WTC11 (cell line): ENCODE measurements around the gene TERT. TPM values are rescaled to one million over a fixed set of nuclear protein-coding genes. Genes with fewer than 3 reads are reported as not detected.

Experiments used
- ATAC-seq: fragments of 200-7000 bp; cut with Tn5 transposase; 2 replicates; pipeline ENCODE4 v1.10.0; 2021; ENCODE audit warnings: mild to moderate bottlenecking, moderate library complexity
- CTCF ChIA-PET: fragments of 300-600 bp; sonication (Branson Sonifier 250); formaldehyde crosslinking; loops from one replicate; lab custom pipeline; 2021; ENCODE audit warnings: antibody characterized with exemption; lab: Charles Lee
- POLR2A ChIA-PET: fragments of 350-600 bp; sonication (Branson Sonifier 250); formaldehyde crosslinking; loops from one replicate; lab custom pipeline; 2021; ENCODE audit warnings: antibody characterized with exemption; lab: Charles Lee
- DNase-seq: peaks from one replicate; pipeline ENCODE4 v3.0.0; 2021; ENCODE audit warnings: low spot score
- H3K27ac Mint-ChIP-seq: 2 replicates; pipeline ENCODE4 v1.8.0; 2021; ENCODE audit warnings: mixed read lengths
- H3K27me3 Mint-ChIP-seq: 2 replicates; pipeline ENCODE4 v1.8.0; 2021; ENCODE audit warnings: low read depth, mild to moderate bottlenecking, moderate library complexity, mixed read lengths
- H3K36me3 Mint-ChIP-seq: 2 replicates; pipeline ENCODE4 v1.8.0; 2021; ENCODE audit warnings: mixed read lengths
- H3K4me1 Mint-ChIP-seq: 2 replicates; pipeline ENCODE4 v1.8.0; 2022; ENCODE audit warnings: mixed read lengths
- H3K4me3 Mint-ChIP-seq: 2 replicates; pipeline ENCODE4 v1.8.0; 2021; ENCODE audit warnings: mild to moderate bottlenecking, moderate library complexity, mixed read lengths
- H3K9me3 Mint-ChIP-seq: 2 replicates; pipeline ENCODE4 v1.8.0; 2021; ENCODE audit warnings: mixed read lengths
- ATF1 ChIP-seq: sonication (generic); formaldehyde crosslinking; IDR thresholded peaks from 2 replicates; pipeline ENCODE4 v1.8.1; 2023; ENCODE audit warnings: mild to moderate bottlenecking, moderate library complexity, missing genetic modification reagents
- ESRRA ChIP-seq: sonication (generic); formaldehyde crosslinking; IDR thresholded peaks from 2 replicates; pipeline ENCODE4 v1.8.1; 2022; ENCODE audit warnings: mild to moderate bottlenecking, missing genetic modification reagents, borderline replicate concordance
- FOXP1 ChIP-seq: sonication (generic); formaldehyde crosslinking; IDR thresholded peaks from 2 replicates; pipeline ENCODE4 v1.8.0; 2022; ENCODE audit warnings: missing genetic modification reagents, mild to moderate bottlenecking, moderate library complexity, borderline replicate concordance
- HMGA2 ChIP-seq: fragments of 250-450 bp; sonication (Bioruptor Pico); IDR thresholded peaks from 2 replicates; pipeline ENCODE4 v1.4.0; 2021; ENCODE audit warnings: mild to moderate bottlenecking, moderate library complexity
- JUN ChIP-seq: sonication (generic); formaldehyde crosslinking; IDR thresholded peaks from 2 replicates; pipeline ENCODE4 v1.8.0; 2023; ENCODE audit warnings: mild to moderate bottlenecking, missing genetic modification reagents
- MYBL2 ChIP-seq: sonication (generic); formaldehyde crosslinking; IDR thresholded peaks from 2 replicates; pipeline ENCODE4 v1.8.1; 2023; ENCODE audit warnings: mild to moderate bottlenecking, moderate library complexity, missing genetic modification reagents
- NR2C2 ChIP-seq: sonication (generic); formaldehyde crosslinking; IDR thresholded peaks from 2 replicates; pipeline ENCODE4 v1.8.0; 2022; ENCODE audit warnings: mild to moderate bottlenecking, missing genetic modification reagents
- SP1 ChIP-seq: sonication (generic); formaldehyde crosslinking; conservative IDR thresholded peaks from 2 replicates; pipeline ENCODE4 v1.8.1; 2022; ENCODE audit warnings: missing genetic modification reagents
- TEAD1 ChIP-seq: sonication (generic); formaldehyde crosslinking; IDR thresholded peaks from 2 replicates; pipeline ENCODE4 v1.8.0; 2022; ENCODE audit warnings: mild to moderate bottlenecking, missing genetic modification reagents
- ZBTB21 ChIP-seq: sonication (generic); formaldehyde crosslinking; IDR thresholded peaks from 2 replicates; pipeline ENCODE4 v1.8.1; 2023; ENCODE audit warnings: mild to moderate bottlenecking, missing genetic modification reagents, borderline replicate concordance
- ZNF138 ChIP-seq: sonication (generic); formaldehyde crosslinking; conservative IDR thresholded peaks from 2 replicates; pipeline ENCODE4 v1.8.1; 2022; ENCODE audit warnings: mild to moderate bottlenecking, moderate library complexity, missing genetic modification reagents
- ZNF232 ChIP-seq: sonication (generic); formaldehyde crosslinking; IDR thresholded peaks from 2 replicates; pipeline ENCODE4 v1.8.0; 2022; ENCODE audit warnings: mild to moderate bottlenecking, missing genetic modification reagents
- ZNF263 ChIP-seq: sonication (generic); formaldehyde crosslinking; IDR thresholded peaks from 2 replicates; pipeline ENCODE4 v1.8.1; 2022; ENCODE audit warnings: low read depth, mild to moderate bottlenecking, moderate library complexity, missing genetic modification reagents
- ZNF317 ChIP-seq: sonication (generic); formaldehyde crosslinking; IDR thresholded peaks from 2 replicates; pipeline ENCODE4 v1.8.1; 2023; ENCODE audit warnings: low read depth, mild to moderate bottlenecking, moderate library complexity, missing genetic modification reagents, borderline replicate concordance
- ZNF416 ChIP-seq: fragments of 250-450 bp; sonication (Bioruptor Pico); IDR thresholded peaks from 2 replicates; pipeline ENCODE4 v1.9.0; 2021; ENCODE audit warnings: mild to moderate bottlenecking, inconsistent platforms
- ZNF423 ChIP-seq: fragments of 250-450 bp; sonication (Bioruptor Pico); IDR thresholded peaks from 2 replicates; pipeline ENCODE4 v2.1.2; 2022; ENCODE audit warnings: mild to moderate bottlenecking, moderate library complexity
- ZNF671 ChIP-seq: fragments of 250-450 bp; sonication (Bioruptor Pico); IDR thresholded peaks from 2 replicates; pipeline ENCODE4 v1.8.0; 2021; ENCODE audit warnings: mild to moderate bottlenecking
- total RNA-seq: library from RNA; stranded (reverse); gene quantifications from 3 replicates; pipeline ENCODE4 v1.2.3, GENCODE V29; 2021
- TF ChIP-seq, protein P1 (sequence below): sonication (generic); formaldehyde crosslinking; conservative IDR thresholded peaks from 2 replicates; pipeline ENCODE4 v1.8.1; 2023; ENCODE audit warnings: mild to moderate bottlenecking, low read depth, missing genetic modification reagents, moderate library complexity
- TF ChIP-seq, protein P2 (sequence below): sonication (generic); formaldehyde crosslinking; IDR thresholded peaks from 2 replicates; pipeline ENCODE4 v1.8.0; 2022; ENCODE audit warnings: mild to moderate bottlenecking, missing genetic modification reagents
- TF ChIP-seq, protein P3 (sequence below): fragments of 250-450 bp; sonication (Bioruptor Pico); IDR thresholded peaks from 2 replicates; pipeline ENCODE4 v1.9.0; 2021; ENCODE audit warnings: moderate library complexity, mild to moderate bottlenecking, inconsistent platforms, borderline replicate concordance
- TF ChIP-seq, protein P4 (sequence below): sonication (generic); formaldehyde crosslinking; IDR thresholded peaks from 2 replicates; pipeline ENCODE4 v1.8.0; 2022; ENCODE audit warnings: mild to moderate bottlenecking, missing genetic modification reagents
- TF ChIP-seq, protein P5 (sequence below): sonication (generic); formaldehyde crosslinking; IDR thresholded peaks from 2 replicates; pipeline ENCODE4 v1.8.1; 2022; ENCODE audit warnings: low read depth, missing genetic modification reagents, borderline replicate concordance
- TF ChIP-seq, protein P6 (sequence below): sonication (generic); formaldehyde crosslinking; IDR thresholded peaks from 2 replicates; pipeline ENCODE4 v1.8.0; 2023; ENCODE audit warnings: mild to moderate bottlenecking, missing genetic modification reagents

TERT gene
- total RNA-seq, 1 experiment from 2014 or later: 42.9 TPM

DNA sequence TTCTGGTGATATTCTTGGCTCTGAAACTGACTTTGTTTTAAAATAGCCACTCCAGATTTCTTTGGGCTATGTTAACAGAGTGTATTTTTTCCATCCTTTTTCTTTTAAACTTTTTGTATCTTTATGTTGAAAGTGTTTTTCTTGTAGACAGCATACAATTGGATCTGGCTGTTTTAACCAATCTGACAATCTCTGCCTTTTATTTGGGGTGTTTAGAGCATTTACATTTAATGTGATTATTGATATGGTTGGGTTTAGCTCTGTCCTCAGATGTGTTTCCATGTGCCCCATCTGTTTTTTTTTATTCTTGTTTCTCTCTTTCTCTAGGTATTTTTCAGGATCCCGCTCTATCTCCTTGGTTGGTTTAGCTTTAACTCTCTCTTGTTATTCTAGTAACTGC is 59.0 kb downstream of the TERT start (continued):
- TF ChIP-seq, protein P1, sequence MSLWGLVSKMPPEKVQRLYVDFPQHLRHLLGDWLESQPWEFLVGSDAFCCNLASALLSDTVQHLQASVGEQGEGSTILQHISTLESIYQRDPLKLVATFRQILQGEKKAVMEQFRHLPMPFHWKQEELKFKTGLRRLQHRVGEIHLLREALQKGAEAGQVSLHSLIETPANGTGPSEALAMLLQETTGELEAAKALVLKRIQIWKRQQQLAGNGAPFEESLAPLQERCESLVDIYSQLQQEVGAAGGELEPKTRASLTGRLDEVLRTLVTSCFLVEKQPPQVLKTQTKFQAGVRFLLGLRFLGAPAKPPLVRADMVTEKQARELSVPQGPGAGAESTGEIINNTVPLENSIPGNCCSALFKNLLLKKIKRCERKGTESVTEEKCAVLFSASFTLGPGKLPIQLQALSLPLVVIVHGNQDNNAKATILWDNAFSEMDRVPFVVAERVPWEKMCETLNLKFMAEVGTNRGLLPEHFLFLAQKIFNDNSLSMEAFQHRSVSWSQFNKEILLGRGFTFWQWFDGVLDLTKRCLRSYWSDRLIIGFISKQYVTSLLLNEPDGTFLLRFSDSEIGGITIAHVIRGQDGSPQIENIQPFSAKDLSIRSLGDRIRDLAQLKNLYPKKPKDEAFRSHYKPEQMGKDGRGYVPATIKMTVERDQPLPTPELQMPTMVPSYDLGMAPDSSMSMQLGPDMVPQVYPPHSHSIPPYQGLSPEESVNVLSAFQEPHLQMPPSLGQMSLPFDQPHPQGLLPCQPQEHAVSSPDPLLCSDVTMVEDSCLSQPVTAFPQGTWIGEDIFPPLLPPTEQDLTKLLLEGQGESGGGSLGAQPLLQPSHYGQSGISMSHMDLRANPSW (CRISPR knock-in tag): no peak
- TF ChIP-seq, protein P2, sequence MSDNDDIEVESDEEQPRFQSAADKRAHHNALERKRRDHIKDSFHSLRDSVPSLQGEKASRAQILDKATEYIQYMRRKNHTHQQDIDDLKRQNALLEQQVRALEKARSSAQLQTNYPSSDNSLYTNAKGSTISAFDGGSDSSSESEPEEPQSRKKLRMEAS (CRISPR knock-in tag): no peak
- TF ChIP-seq ZNF232 (CRISPR knock-in tag) (no peak), HMGA2 (CRISPR knock-in tag) (no peak), ESRRA (no peak), ATF1 (CRISPR knock-in tag) (no peak)

DNA sequence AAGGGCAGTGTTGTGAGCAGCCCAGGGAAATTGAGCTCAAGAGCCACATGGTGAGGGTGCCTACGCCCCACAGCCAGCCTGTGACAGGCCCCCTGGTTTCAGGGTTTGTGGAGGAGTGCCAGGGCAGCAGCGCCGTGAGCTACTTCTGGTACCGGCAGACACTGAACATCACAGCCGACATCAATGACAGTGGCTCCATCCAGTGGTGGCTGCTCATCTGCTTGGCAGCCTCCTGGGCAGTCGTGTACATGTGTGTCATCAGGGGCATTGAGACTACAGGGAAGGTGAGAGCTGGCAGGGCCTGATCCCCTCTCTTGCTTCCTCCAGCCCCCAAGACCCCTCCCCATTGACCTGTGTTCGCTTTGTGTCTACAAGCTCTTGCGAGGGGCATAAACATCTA is 59.5 kb downstream of the TERT start:
- ChIA-PET CTCF (interaction anchor here (0.6 to 3.2 kb wide), 7 partner anchors 10 to 68 kb away, joined by 3 to 12 read pairs (median 4); no protein-coding TSS in a partner anchor), POLR2A (no interaction called here)
- no peaks in the 10 kb centered on the region for H3K4me1 Mint-ChIP-seq
- peaks cover 11% of the 10 kb centered on the region for H3K36me3 Mint-ChIP-seq
- DNase-seq: no peak
- peaks cover 17% of the 10 kb centered on the region for H3K9me3 Mint-ChIP-seq
- no peak; the same call in 1 of the 2 replicates for ATAC-seq
- TF ChIP-seq ZNF423 (CRISPR knock-in tag) (no peak), ZNF416 (CRISPR knock-in tag) (no peak)
- no peak overlapping the region for H3K27ac Mint-ChIP-seq
- no peaks in the 10 kb centered on the region for H3K27me3 Mint-ChIP-seq
- no peak overlapping the region for H3K4me3 Mint-ChIP-seq

DNA sequence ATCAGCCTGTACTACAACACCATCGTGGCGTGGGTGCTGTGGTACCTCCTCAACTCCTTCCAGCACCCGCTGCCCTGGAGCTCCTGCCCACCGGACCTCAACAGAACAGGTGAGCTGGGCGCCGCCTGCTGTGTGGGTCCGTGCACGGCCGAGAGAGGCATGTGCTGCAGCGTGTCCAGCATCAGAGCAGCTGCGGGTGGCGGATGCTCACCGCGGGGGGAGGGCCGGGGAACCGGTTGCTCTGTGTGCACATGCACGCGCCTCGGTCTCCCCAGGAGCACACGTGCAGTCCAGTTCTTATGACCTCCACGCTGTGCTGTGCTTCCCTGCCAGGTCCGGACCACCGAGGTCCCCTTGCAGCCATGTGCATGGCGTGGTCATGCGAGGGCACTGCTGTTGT is 62.1 kb downstream of the TERT start:
- H3K36me3 Mint-ChIP-seq: peaks cover 11% of the 10 kb centered on the region
- no peak for TF ChIP-seq ZNF671 (CRISPR knock-in tag)
- TF ChIP-seq SP1 (CRISPR knock-in tag): no peak
- no peak for TF ChIP-seq ZNF263
- TF ChIP-seq, protein P3, sequence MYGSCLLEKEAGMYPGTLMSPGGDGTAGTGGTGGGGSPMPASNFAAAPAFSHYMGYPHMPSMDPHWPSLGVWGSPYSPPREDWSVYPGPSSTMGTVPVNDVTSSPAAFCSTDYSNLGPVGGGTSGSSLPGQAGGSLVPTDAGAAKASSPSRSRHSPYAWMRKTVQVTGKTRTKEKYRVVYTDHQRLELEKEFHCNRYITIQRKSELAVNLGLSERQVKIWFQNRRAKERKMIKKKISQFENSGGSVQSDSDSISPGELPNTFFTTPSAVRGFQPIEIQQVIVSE: no peak
- no peak for TF ChIP-seq ZNF423 (CRISPR knock-in tag)
- no peak for TF ChIP-seq HMGA2 (CRISPR knock-in tag)
- ATAC-seq (no peak), DNase-seq (no peak)
- no peak overlapping the region for H3K4me3 Mint-ChIP-seq
- ChIA-PET CTCF (interaction anchor here (3.2 kb wide), 1 partner anchor 28 kb away, joined by 12 read pairs; no protein-coding TSS in a partner anchor), POLR2A (no interaction called here)
- no peaks in the 10 kb centered on the region for H3K27me3 Mint-ChIP-seq
- no peak overlapping the region for H3K27ac Mint-ChIP-seq
- peaks cover 17% of the 10 kb centered on the region for H3K9me3 Mint-ChIP-seq
- no peaks in the 10 kb centered on the region for H3K4me1 Mint-ChIP-seq

DNA sequence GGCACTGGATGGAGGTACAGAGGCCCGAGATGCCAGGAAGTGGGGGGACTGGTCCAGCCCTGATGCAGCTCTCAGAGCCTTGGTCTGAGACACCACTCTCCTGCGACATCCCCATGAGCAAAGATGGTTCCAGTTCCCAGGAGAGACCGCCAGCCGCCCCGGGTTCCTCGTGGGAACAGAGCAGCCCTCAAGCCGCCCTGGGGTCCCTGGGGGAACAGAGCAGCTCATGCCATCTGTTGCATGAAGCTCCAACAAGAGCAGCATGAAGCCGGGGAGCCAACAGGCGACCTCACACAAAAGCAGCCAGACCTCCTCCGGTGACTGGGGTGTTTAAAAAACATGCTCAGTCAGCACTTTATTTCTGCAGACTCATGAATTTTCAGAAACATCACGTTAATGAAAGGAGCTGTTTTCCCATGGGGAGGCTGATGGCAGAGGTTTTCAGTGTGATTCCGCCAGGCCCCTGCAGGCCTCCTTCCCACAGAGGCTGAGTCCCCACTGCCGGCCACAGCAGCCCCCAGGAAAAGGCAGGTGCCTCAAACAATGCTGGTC is 63.4 kb downstream of the TERT start:
- ChIA-PET CTCF (interaction anchor here (0.9 to 1.3 kb wide), 2 partner anchors 27 to 57 kb away, joined by 3 to 4 read pairs; no protein-coding TSS in a partner anchor), POLR2A (interaction anchor here (0.6 kb wide), 1 partner anchor 15 kb away, joined by 3 read pairs; no protein-coding TSS in a partner anchor)
- peaks cover 6% of the 10 kb centered on the region for H3K36me3 Mint-ChIP-seq
- H3K9me3 Mint-ChIP-seq: peaks cover 11% of the 10 kb centered on the region
- no peaks in the 10 kb centered on the region for H3K27me3 Mint-ChIP-seq
- no peak for DNase-seq
- no peak overlapping the region for H3K4me3 Mint-ChIP-seq
- H3K4me1 Mint-ChIP-seq: no peaks in the 10 kb centered on the region
- ATAC-seq: no peak
- no peak overlapping the region for H3K27ac Mint-ChIP-seq
- TF ChIP-seq, protein P4, sequence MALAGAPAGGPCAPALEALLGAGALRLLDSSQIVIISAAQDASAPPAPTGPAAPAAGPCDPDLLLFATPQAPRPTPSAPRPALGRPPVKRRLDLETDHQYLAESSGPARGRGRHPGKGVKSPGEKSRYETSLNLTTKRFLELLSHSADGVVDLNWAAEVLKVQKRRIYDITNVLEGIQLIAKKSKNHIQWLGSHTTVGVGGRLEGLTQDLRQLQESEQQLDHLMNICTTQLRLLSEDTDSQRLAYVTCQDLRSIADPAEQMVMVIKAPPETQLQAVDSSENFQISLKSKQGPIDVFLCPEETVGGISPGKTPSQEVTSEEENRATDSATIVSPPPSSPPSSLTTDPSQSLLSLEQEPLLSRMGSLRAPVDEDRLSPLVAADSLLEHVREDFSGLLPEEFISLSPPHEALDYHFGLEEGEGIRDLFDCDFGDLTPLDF: no peak
- TF ChIP-seq, protein P5, sequence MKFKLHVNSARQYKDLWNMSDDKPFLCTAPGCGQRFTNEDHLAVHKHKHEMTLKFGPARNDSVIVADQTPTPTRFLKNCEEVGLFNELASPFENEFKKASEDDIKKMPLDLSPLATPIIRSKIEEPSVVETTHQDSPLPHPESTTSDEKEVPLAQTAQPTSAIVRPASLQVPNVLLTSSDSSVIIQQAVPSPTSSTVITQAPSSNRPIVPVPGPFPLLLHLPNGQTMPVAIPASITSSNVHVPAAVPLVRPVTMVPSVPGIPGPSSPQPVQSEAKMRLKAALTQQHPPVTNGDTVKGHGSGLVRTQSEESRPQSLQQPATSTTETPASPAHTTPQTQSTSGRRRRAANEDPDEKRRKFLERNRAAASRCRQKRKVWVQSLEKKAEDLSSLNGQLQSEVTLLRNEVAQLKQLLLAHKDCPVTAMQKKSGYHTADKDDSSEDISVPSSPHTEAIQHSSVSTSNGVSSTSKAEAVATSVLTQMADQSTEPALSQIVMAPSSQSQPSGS (CRISPR knock-in tag): no peak
- TF ChIP-seq NR2C2 (no peak), ZBTB21 (no peak), ZNF138 (CRISPR knock-in tag) (no peak), MYBL2 (CRISPR knock-in tag) (no peak), FOXP1 (CRISPR knock-in tag) (no peak), TEAD1 (CRISPR knock-in tag) (no peak), ZNF317 (CRISPR knock-in tag) (no peak), JUN (no peak)
- TF ChIP-seq, protein P6, sequence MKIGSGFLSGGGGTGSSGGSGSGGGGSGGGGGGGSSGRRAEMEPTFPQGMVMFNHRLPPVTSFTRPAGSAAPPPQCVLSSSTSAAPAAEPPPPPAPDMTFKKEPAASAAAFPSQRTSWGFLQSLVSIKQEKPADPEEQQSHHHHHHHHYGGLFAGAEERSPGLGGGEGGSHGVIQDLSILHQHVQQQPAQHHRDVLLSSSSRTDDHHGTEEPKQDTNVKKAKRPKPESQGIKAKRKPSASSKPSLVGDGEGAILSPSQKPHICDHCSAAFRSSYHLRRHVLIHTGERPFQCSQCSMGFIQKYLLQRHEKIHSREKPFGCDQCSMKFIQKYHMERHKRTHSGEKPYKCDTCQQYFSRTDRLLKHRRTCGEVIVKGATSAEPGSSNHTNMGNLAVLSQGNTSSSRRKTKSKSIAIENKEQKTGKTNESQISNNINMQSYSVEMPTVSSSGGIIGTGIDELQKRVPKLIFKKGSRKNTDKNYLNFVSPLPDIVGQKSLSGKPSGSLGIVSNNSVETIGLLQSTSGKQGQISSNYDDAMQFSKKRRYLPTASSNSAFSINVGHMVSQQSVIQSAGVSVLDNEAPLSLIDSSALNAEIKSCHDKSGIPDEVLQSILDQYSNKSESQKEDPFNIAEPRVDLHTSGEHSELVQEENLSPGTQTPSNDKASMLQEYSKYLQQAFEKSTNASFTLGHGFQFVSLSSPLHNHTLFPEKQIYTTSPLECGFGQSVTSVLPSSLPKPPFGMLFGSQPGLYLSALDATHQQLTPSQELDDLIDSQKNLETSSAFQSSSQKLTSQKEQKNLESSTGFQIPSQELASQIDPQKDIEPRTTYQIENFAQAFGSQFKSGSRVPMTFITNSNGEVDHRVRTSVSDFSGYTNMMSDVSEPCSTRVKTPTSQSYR (CRISPR knock-in tag): no peak
